ENCODE results near the gene DCLRE1A.

GRCh38 chr10:113857210-113857609 lies 3.3 kb upstream of the DCLRE1A start:
- TF ChIP-seq CTCF (IDR thresholded peaks at IDR 0.05; ENCODE audit: borderline replicate concordance, extremely low read depth, low read length, poor library complexity, severe bottlenecking) (no peak), EZH2 (IDR thresholded peaks at IDR 0.05; ENCODE audit: borderline replicate concordance, low read depth, low read length, severe bottlenecking) (no peak)

Measured in DND-41 (cell line).